ENCODE data around the gene PSMD11. TPM values are rescaled to one million over a fixed set of nuclear protein-coding genes. Genes with fewer than 3 reads are reported as not detected.
"Not testable (repeated sequence)": the region's sequence is repeated elsewhere in the genome, so short reads cannot be mapped to it uniquely, and the experiment has no call there.

The PSMD11 gene
- total RNA-seq, 1 donor from 2014 or later = 85.0 TPM

- peaks cover 18% of the 10 kb centered on the region for H3K36me3 Mint-ChIP-seq (ENCODE audit: unreplicated experiment)
- peak overlapping the region; percentile 85 for H3K27ac Mint-ChIP-seq (ENCODE audit: unreplicated experiment)
These were observed 1.2 kb downstream of the PSMD11 start for GRCh38 chr17:32445497-32445896.

DNA sequence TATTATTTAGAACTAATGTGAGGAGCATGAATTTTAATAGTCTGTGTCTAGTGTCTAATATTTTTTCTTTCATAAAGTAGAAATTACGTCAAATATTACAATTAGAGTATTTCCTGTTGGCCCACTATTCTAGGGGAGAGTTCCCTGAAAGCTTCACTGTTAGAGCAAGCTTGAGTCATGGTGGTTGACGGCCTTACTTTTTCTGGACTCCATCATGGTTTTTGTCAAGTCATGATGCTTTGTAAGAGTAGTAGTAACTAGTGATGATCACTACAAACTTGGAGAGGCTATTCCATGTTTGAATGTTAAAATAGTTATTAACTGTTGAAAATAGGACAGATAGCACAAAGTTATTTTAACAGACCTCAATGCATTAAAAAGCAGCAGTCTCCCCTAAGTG is 1.7 kb downstream of the PSMD11 start:
- peak overlapping the region; percentile 85 for H3K27ac Mint-ChIP-seq (ENCODE audit: unreplicated experiment)

More at GRCh38 chr17:32445497-32445896, 1.2 kb downstream of the PSMD11 start:
- H3K9me3 Mint-ChIP-seq (ENCODE audit: unreplicated experiment) = no peaks in the 10 kb centered on the region
- no peak for DNase-seq (ENCODE audit: extremely low spot score, unreplicated experiment)
- peaks cover 25% of the 10 kb centered on the region for H3K4me1 Mint-ChIP-seq (ENCODE audit: unreplicated experiment)
- peaks cover 11% of the 10 kb centered on the region for H3K27me3 Mint-ChIP-seq (ENCODE audit: unreplicated experiment)
- H3K4me3 Mint-ChIP-seq (ENCODE audit: unreplicated experiment) = peak overlapping the region; percentile 88
- TF ChIP-seq, protein P1, sequence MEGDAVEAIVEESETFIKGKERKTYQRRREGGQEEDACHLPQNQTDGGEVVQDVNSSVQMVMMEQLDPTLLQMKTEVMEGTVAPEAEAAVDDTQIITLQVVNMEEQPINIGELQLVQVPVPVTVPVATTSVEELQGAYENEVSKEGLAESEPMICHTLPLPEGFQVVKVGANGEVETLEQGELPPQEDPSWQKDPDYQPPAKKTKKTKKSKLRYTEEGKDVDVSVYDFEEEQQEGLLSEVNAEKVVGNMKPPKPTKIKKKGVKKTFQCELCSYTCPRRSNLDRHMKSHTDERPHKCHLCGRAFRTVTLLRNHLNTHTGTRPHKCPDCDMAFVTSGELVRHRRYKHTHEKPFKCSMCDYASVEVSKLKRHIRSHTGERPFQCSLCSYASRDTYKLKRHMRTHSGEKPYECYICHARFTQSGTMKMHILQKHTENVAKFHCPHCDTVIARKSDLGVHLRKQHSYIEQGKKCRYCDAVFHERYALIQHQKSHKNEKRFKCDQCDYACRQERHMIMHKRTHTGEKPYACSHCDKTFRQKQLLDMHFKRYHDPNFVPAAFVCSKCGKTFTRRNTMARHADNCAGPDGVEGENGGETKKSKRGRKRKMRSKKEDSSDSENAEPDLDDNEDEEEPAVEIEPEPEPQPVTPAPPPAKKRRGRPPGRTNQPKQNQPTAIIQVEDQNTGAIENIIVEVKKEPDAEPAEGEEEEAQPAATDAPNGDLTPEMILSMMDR (IDR thresholded peaks at IDR 0.05) = no peak

GRCh38 chr17:32446949-32447348 is 2.6 kb downstream of the PSMD11 start:
- Mint-ChIP-seq H3K4me1 (ENCODE audit: unreplicated experiment) (peaks cover 25% of the 10 kb centered on the region), H3K27me3 (ENCODE audit: unreplicated experiment) (peaks cover 4% of the 10 kb centered on the region), H3K36me3 (ENCODE audit: unreplicated experiment) (peaks cover 28% of the 10 kb centered on the region), H3K9me3 (ENCODE audit: unreplicated experiment) (no peaks in the 10 kb centered on the region), H3K27ac (ENCODE audit: unreplicated experiment) (peak overlapping the region; percentile 35), H3K4me3 (ENCODE audit: unreplicated experiment) (no peak overlapping the region)
- TF ChIP-seq, protein P1 (IDR thresholded peaks at IDR 0.05) = no peak
- no peak for DNase-seq (ENCODE audit: extremely low spot score, unreplicated experiment)

More for the DNA sequence above, 1.7 kb downstream of the PSMD11 start:
- Mint-ChIP-seq H3K4me1 (ENCODE audit: unreplicated experiment) (peaks cover 25% of the 10 kb centered on the region), H3K36me3 (ENCODE audit: unreplicated experiment) (peaks cover 22% of the 10 kb centered on the region), H3K27me3 (ENCODE audit: unreplicated experiment) (peaks cover 9% of the 10 kb centered on the region), H3K9me3 (ENCODE audit: unreplicated experiment) (no peaks in the 10 kb centered on the region), H3K4me3 (ENCODE audit: unreplicated experiment) (peak overlapping the region; percentile 88)
- no peak for DNase-seq (ENCODE audit: extremely low spot score, unreplicated experiment)
- TF ChIP-seq, protein P1 (IDR thresholded peaks at IDR 0.05) = no peak

GRCh38 chr17:32449963-32450362 is 5.7 kb downstream of the PSMD11 start:
- Mint-ChIP-seq H3K27ac (ENCODE audit: unreplicated experiment) (no peak overlapping the region), H3K4me3 (ENCODE audit: unreplicated experiment) (no peak overlapping the region), H3K27me3 (ENCODE audit: unreplicated experiment) (no peaks in the 10 kb centered on the region), H3K9me3 (ENCODE audit: unreplicated experiment) (no peaks in the 10 kb centered on the region), H3K4me1 (ENCODE audit: unreplicated experiment) (peaks cover 23% of the 10 kb centered on the region), H3K36me3 (ENCODE audit: unreplicated experiment) (peaks cover 48% of the 10 kb centered on the region)
- TF ChIP-seq, protein P1 (IDR thresholded peaks at IDR 0.05) = no peak
- DNase-seq (ENCODE audit: extremely low spot score, unreplicated experiment) = no peak

DNA sequence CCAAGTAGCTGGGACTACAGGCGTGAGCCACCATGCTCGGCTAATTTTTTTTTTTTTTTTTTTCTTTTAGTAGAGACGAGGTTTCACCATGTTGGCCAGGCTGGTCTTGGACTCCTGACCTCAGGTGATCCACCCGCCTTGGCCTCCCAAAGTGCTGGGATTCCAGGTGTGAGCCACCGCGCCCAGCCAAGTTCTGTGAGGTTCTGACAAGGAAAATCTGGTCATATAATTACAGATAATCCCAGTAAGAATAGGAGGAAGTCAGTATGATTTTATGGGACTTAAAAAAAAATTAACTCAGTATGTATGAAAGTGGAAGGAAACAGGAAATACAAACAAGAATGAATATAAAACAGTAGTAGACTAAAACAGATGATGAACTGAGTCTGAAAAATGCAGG is 6.1 kb downstream of the PSMD11 start:
- Mint-ChIP-seq H3K4me1 (ENCODE audit: unreplicated experiment) (peaks cover 20% of the 10 kb centered on the region), H3K36me3 (ENCODE audit: unreplicated experiment) (peaks cover 52% of the 10 kb centered on the region)
- not testable (repeated sequence) for H3K27me3 Mint-ChIP-seq (ENCODE audit: unreplicated experiment); H3K9me3 Mint-ChIP-seq (ENCODE audit: unreplicated experiment); DNase-seq (ENCODE audit: extremely low spot score, unreplicated experiment); H3K27ac Mint-ChIP-seq (ENCODE audit: unreplicated experiment); H3K4me3 Mint-ChIP-seq (ENCODE audit: unreplicated experiment)

DNA sequence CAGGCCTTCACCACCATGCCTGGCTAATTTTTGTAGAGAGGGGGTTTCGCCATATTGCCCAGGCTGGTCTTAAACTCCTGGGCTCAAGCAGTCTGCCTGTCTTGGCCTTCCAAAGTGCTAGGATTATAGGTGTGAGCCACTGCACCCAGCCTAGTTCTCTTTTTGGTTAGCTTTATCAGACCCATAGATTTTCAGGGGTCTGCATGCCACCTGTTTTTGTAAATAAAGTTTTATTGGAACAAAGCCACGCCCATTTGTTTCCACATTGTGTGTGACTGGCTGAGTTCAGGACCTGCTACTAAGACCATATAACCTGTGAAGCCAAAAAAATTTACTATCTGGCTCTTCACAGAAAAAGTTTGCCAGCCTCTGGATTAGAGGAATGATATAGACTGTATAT is 7.6 kb downstream of the PSMD11 start:
- no peaks in the 10 kb centered on the region for H3K9me3 Mint-ChIP-seq (ENCODE audit: unreplicated experiment)
- TF ChIP-seq, protein P1 (IDR thresholded peaks at IDR 0.05) = no peak
- H3K27me3 Mint-ChIP-seq (ENCODE audit: unreplicated experiment) = no peaks in the 10 kb centered on the region
- H3K4me3 Mint-ChIP-seq (ENCODE audit: unreplicated experiment) = no peak overlapping the region
- peaks cover 52% of the 10 kb centered on the region for H3K36me3 Mint-ChIP-seq (ENCODE audit: unreplicated experiment)
- DNase-seq (ENCODE audit: extremely low spot score, unreplicated experiment) = no peak
- H3K4me1 Mint-ChIP-seq (ENCODE audit: unreplicated experiment) = peaks cover 5% of the 10 kb centered on the region
- no peak overlapping the region for H3K27ac Mint-ChIP-seq (ENCODE audit: unreplicated experiment)
